HepG2 (cell line): Measurements from ENCODE around the gene ITGA2. TPM values are rescaled to one million over a fixed set of nuclear protein-coding genes. Genes with fewer than 3 reads are reported as not detected.
A peak's percentile ranks its signal among the peaks of the same experiment; 100 is the strongest.

Source experiments
- ATAC-seq: fragments of 200-7000 bp; cut with Tn5 transposase; 3 replicates; pipeline ENCODE4 v1.9.1; 2020; ENCODE audit warnings: mild to moderate bottlenecking, moderate library complexity
- BruUV-seq: library from RNA; stranded (reverse); fragments of 400-500 nt; replicated peaks from 2 replicates; lab custom pipeline; 2021; lab: Mats Ljungman, UMichigan
- CTCF ChIA-PET: fragments of 300-600 bp; formaldehyde crosslinking; extraction: SDS; loops from one replicate; lab custom pipeline; 2021; ENCODE audit warnings: low total read pairs, inconsistent platforms, low intra/inter-chr PET ratio; lab: Yijun Ruan, JAX
- POLR2A ChIA-PET: fragments of 350-600 bp; sonication (Branson Sonifier 250); formaldehyde crosslinking; loops from one replicate; lab custom pipeline; 2020; ENCODE audit warnings: antibody characterized with exemption, inconsistent platforms; lab: Yijun Ruan, JAX
- DNase-seq: peaks from one replicate; pipeline ENCODE4 v3.0.0-alpha.2; 2015; ENCODE audit warnings: low spot score
- FAIRE-seq: peaks from 3 replicates; lab custom pipeline; 2011; peaks lifted over from hg19 to GRCh38; lab: Jason Lieb, UNC
- H2AFZ ChIP-seq: one replicate; pipeline ENCODE4 v1.6.1; 2011; ENCODE audit warnings: low read length, inconsistent platforms
- H3K27ac ChIP-seq: fragments of 300-600 bp; 3 replicates; pipeline ENCODE4 v1.8.0; 2011; ENCODE audit warnings: mixed run types, mild to moderate bottlenecking, mixed read lengths, low read length, inconsistent platforms; ENCODE audit not compliant: insufficient read depth; ENCODE audit errors: extremely low read length
- H3K27me3 ChIP-seq, 2 experiments: fragments of 200-600 bp in 1 of 2; 2 replicates in 1 of 2; 3 replicates in 1 of 2; pipeline versions ENCODE4 v1.6.0 to v1.8.0; 2011; ENCODE audit warnings: low read length in 2 of 2, mild to moderate bottlenecking in 2 of 2, moderate library complexity in 2 of 2, inconsistent platforms in 1 of 2; ENCODE audit not compliant: insufficient read depth in 2 of 2, control insufficient read depth in 1 of 2
- H3K36me3 ChIP-seq, 2 experiments: fragments of 200-600 bp in 1 of 2; replicated peaks in 1 of 2; 2 replicates in 1 of 2; 3 replicates in 1 of 2; pipeline versions ENCODE4 v1.5.1 to v1.8.0; 2011; ENCODE audit warnings: low read length in 2 of 2, inconsistent platforms in 1 of 2; ENCODE audit not compliant: insufficient read depth in 2 of 2, control insufficient read depth in 1 of 2
- H3K4me1 ChIP-seq: 2 replicates; pipeline ENCODE4 v1.5.1; 2012; ENCODE audit warnings: low read length, inconsistent platforms; ENCODE audit not compliant: insufficient read depth
- H3K4me2 ChIP-seq: 2 replicates; pipeline ENCODE4 v1.6.0; 2011; ENCODE audit warnings: low read depth, low read length, inconsistent platforms
- H3K4me3 ChIP-seq, 3 experiments: fragments of 200-600 bp in 1 of 3; sonication (generic), shearing (Covaris generic) in 1 of 3; replicated peaks in 1 of 3; 2 replicates each; pipeline ENCODE4 v1.5.1; 2011 to 2016; ENCODE audit warnings: low read length in 3 of 3, inconsistent platforms in 2 of 3, low read depth in 2 of 3, mild to moderate bottlenecking in 2 of 3, control low read depth in 1 of 3, mixed read lengths in 1 of 3; ENCODE audit not compliant: insufficient read depth in 1 of 3
- H3K79me2 ChIP-seq: one replicate; pipeline ENCODE4 v1.6.1; 2011; ENCODE audit warnings: low read length, inconsistent platforms; ENCODE audit not compliant: insufficient read depth
- H3K9ac ChIP-seq: 2 replicates; pipeline ENCODE4 v1.6.0; 2011; ENCODE audit warnings: mild to moderate bottlenecking, low read depth, low read length, inconsistent platforms; ENCODE audit not compliant: insufficient read depth
- H3K9me3 ChIP-seq: 2 replicates; pipeline ENCODE4 v1.5.1; 2012; ENCODE audit warnings: mild to moderate bottlenecking, low read length
- H4K20me1 ChIP-seq: 2 replicates; pipeline ENCODE4 v1.6.0; 2011; ENCODE audit warnings: inconsistent platforms, mild to moderate bottlenecking, low read length, moderate library complexity; ENCODE audit not compliant: insufficient read depth
- GATAD2A ChIP-seq: IDR thresholded peaks from 2 replicates; pipeline ENCODE4 v1.6.1; 2016
- JUND ChIP-seq: sonication (generic); formaldehyde crosslinking; IDR thresholded peaks from 2 replicates; pipeline ENCODE4 v1.8.0; 2022; ENCODE audit warnings: mild to moderate bottlenecking, missing genetic modification reagents
- KMT2A ChIP-seq: sonication (generic); formaldehyde crosslinking; IDR thresholded peaks from 2 replicates; pipeline ENCODE4 v1.4.0; 2020; ENCODE audit warnings: missing genetic modification reagents
- RELA ChIP-seq: sonication (generic); formaldehyde crosslinking; IDR thresholded peaks from 2 replicates; pipeline ENCODE4 v1.4.0; 2020; ENCODE audit warnings: missing genetic modification reagents
- RFX1 ChIP-seq: fragments of 450-650 bp; IDR thresholded peaks from 2 replicates; pipeline ENCODE4 v1.6.1; 2017
- SIX4 ChIP-seq: sonication (generic); formaldehyde crosslinking; IDR thresholded peaks from 2 replicates; pipeline ENCODE4 v1.4.0; 2020; ENCODE audit warnings: missing genetic modification reagents
- ZBTB21 ChIP-seq: sonication (generic); formaldehyde crosslinking; IDR thresholded peaks from 2 replicates; pipeline ENCODE4 v1.4.0; 2020; ENCODE audit warnings: missing genetic modification reagents
- WGBS: methylation state at CpG from one replicate; pipeline ENCODE4 v1.1.6; 2017; ENCODE audit warnings: low lambda C conversion rate; 5-methylcytosine and 5-hydroxymethylcytosine counted together
- in situ Hi-C: cut with HindIII; loops from 2 replicates; pipeline ENCODE4 v1.10.0; 2017; ENCODE audit warnings: low pct_unique_long_range_greater_than_20kb; ENCODE audit not compliant: extremely low pct_ligation_motif_present
- intact Hi-C: fragments of 100-400 bp; cut with micrococcal nuclease; formaldehyde crosslinking; loops from one replicate; pipeline ENCODE4 v1.10.0; 2022; ENCODE audit not compliant: unreplicated experiment
- polyA plus RNA-seq, 8 experiments: library from polyadenylated mRNA; depleted of rRNA in 3 of 8; stranded (reverse) in 7 of 8; unstranded in 1 of 8; fragments of >200 nt; fragmentation: Illumina TruSeq in 4 of 8; extraction: Trizol in 4 of 8; gene quantifications; 2 replicates each; pipeline versions ENCODE4 v1.2.1 to v1.2.3, GENCODE V29; 2011 to 2016; ENCODE audit warnings: low read depth in 4 of 8, missing spikeins in 1 of 8, mixed read lengths in 1 of 8; ENCODE audit not compliant: insufficient read depth in 1 of 8
- total RNA-seq, 5 experiments: library from RNA; depleted of rRNA; stranded (reverse); fragments of >200 nt; fragmentation: Illumina TruSeq; extraction: Trizol; gene quantifications; 2 replicates each; pipeline ENCODE4 v1.2.3, GENCODE V29; 2016; ENCODE audit warnings: low read depth in 1 of 5
- TF ChIP-seq, protein P1 (sequence below): sonication (generic); formaldehyde crosslinking; IDR thresholded peaks from 2 replicates; pipeline ENCODE4 v1.4.0; 2020; ENCODE audit warnings: missing genetic modification reagents
- TF ChIP-seq, protein P2 (sequence below): sonication (generic); formaldehyde crosslinking; IDR thresholded peaks from 2 replicates; pipeline ENCODE4 v1.9.0; 2021; ENCODE audit warnings: missing genetic modification reagents, mild to moderate bottlenecking, borderline replicate concordance
- TF ChIP-seq, protein P3 (sequence below): sonication (generic); formaldehyde crosslinking; conservative IDR thresholded peaks from 2 replicates; pipeline ENCODE4 v1.8.0; 2022; ENCODE audit warnings: missing genetic modification reagents
- TF ChIP-seq, protein P4 (sequence below): sonication (generic); formaldehyde crosslinking; IDR thresholded peaks from 2 replicates; pipeline ENCODE4 v1.4.0; 2020; ENCODE audit warnings: missing genetic modification reagents
- TF ChIP-seq, protein P5 (sequence below): IDR thresholded peaks from 2 replicates; pipeline ENCODE4 v1.6.1; 2016; ENCODE audit warnings: missing compliant biosample characterization, missing genetic modification reagents, borderline replicate concordance
- TF ChIP-seq, protein P6 (sequence below): sonication (generic); formaldehyde crosslinking; IDR thresholded peaks from 2 replicates; pipeline ENCODE4 v1.8.0; 2022; ENCODE audit warnings: missing genetic modification reagents, low read depth, mild to moderate bottlenecking, borderline replicate concordance

ITGA2 gene
- total and polyA plus RNA-seq, 2 of the 13 experiments (the other 11 are each of a cell fraction or from before 2014, with no cell fraction given): 15.8 to 58.3 TPM

DNA sequence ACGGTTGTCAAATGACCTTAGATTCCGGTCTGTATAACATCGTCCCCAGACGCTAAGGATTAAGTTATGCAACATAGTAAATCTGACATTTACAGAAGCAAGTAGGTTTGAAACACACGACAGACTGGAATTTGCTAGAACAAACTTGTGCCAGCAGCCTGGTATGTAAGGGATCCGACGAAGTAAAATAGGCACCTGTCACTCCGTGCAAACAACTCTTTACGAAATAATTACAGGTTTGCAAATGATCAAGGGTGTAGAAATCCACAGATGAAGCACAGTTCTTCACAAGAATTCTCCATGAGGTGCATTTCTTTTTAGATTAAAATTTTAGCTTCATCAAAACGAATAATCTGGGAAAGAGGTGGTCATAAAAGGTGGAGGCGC lies 119.9 kb downstream of the ITGA2 start (continued):
- TF ChIP-seq JUND (CRISPR knock-in tag): no peak
- TF ChIP-seq SIX4 (CRISPR knock-in tag): no peak

DNA sequence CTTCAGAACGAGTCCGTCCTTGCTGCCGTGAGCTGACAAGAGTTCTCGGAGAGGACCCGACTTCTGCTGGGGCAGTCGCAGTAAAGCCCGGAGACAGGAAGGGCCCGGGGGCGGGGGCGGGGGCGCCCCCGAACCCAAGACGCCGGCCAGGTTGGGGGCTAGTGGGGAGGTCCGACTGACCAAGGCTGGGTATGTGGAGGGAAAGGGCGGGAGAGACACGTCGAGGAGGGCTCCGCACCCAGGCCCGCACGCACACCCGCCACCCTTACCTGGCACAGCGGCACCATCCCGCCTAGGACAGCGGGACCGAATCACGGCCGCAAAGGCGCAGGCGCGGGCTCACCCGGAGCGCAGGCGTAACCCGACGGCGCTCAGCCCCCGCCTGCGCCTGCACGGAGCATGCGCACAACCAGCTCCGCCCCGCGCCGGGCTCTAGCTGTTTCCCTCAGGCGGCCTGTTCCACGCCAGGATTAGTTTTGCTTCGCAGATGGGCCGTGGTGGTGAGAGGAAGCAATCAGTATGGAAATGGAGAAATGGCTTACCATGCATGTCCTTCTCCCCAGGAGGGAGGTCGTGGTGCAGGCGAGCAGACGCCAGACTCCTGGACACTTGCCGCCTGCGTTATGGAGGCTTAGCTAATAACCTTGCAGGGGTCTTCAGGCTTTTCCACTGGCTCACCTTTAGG lies 120.4 kb downstream of the ITGA2 start, which contains the start of gene MOCS2:
TSS of gene MOCS2 (minus strand) at position 315 of the 685 bp plus-strand sequence. CDS start 2,583 bp downstream, outside the sequence.
- H3K4me3 ChIP-seq: peak within 1 kb of the TSS; percentile 83 to 94 (median 90)
- ChIA-PET POLR2A (interaction anchor here (0.6 to 1.8 kb wide), 8 partner anchors 9 to 368 kb away, joined by 3 to 7 read pairs (median 4); no protein-coding TSS in a partner anchor), CTCF (no interaction called here)
- peak within 1 kb of the TSS; percentile 95 for H3K4me2 ChIP-seq
- H4K20me1 ChIP-seq: no peaks in the 10 kb centered on the region
- intact Hi-C loops (no loop called here), in situ Hi-C loops (no loop called here)
- H3K9me3 ChIP-seq: no peaks in the 10 kb centered on the region
- BruUV-seq: no TSS peak
- peaks cover 59% of the 10 kb centered on the region for H3K4me1 ChIP-seq
- peak; percentile 97 for ATAC-seq
- no peaks in the 10 kb centered on the region for H3K36me3 ChIP-seq
- peak within 1 kb of the TSS; percentile 90 for H3K9ac ChIP-seq
- under 1% methylated on average over 19 of the region's 54 CpGs for WGBS
- H3K27ac ChIP-seq: peak within 1 kb of the TSS; percentile 86
- FAIRE-seq: peak; percentile 8
- no peaks in the 10 kb centered on the region; a peak in 1 of 5 replicates for H3K27me3 ChIP-seq
- H2AFZ ChIP-seq: peak within 1 kb of the TSS; percentile 95
- H3K79me2 ChIP-seq: peaks cover 27% of the 10 kb centered on the region
- peak; percentile 81 for DNase-seq
- TF ChIP-seq, protein P1, sequence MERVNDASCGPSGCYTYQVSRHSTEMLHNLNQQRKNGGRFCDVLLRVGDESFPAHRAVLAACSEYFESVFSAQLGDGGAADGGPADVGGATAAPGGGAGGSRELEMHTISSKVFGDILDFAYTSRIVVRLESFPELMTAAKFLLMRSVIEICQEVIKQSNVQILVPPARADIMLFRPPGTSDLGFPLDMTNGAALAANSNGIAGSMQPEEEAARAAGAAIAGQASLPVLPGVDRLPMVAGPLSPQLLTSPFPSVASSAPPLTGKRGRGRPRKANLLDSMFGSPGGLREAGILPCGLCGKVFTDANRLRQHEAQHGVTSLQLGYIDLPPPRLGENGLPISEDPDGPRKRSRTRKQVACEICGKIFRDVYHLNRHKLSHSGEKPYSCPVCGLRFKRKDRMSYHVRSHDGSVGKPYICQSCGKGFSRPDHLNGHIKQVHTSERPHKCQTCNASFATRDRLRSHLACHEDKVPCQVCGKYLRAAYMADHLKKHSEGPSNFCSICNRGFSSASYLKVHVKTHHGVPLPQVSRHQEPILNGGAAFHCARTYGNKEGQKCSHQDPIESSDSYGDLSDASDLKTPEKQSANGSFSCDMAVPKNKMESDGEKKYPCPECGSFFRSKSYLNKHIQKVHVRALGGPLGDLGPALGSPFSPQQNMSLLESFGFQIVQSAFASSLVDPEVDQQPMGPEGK: peak; percentile 52; the same call in 1 of the 2 replicates
- TF ChIP-seq ZBTB21 (CRISPR knock-in tag): no peak
- TF ChIP-seq, protein P2, sequence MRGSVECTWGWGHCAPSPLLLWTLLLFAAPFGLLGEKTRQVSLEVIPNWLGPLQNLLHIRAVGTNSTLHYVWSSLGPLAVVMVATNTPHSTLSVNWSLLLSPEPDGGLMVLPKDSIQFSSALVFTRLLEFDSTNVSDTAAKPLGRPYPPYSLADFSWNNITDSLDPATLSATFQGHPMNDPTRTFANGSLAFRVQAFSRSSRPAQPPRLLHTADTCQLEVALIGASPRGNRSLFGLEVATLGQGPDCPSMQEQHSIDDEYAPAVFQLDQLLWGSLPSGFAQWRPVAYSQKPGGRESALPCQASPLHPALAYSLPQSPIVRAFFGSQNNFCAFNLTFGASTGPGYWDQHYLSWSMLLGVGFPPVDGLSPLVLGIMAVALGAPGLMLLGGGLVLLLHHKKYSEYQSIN (CRISPR knock-in tag): no peak
- TF ChIP-seq RELA (CRISPR knock-in tag): no peak
- TF ChIP-seq, protein P3, sequence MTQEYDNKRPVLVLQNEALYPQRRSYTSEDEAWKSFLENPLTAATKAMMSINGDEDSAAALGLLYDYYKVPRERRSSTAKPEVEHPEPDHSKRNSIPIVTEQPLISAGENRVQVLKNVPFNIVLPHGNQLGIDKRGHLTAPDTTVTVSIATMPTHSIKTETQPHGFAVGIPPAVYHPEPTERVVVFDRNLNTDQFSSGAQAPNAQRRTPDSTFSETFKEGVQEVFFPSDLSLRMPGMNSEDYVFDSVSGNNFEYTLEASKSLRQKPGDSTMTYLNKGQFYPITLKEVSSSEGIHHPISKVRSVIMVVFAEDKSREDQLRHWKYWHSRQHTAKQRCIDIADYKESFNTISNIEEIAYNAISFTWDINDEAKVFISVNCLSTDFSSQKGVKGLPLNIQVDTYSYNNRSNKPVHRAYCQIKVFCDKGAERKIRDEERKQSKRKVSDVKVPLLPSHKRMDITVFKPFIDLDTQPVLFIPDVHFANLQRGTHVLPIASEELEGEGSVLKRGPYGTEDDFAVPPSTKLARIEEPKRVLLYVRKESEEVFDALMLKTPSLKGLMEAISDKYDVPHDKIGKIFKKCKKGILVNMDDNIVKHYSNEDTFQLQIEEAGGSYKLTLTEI: no peak
- TF ChIP-seq, protein P4, sequence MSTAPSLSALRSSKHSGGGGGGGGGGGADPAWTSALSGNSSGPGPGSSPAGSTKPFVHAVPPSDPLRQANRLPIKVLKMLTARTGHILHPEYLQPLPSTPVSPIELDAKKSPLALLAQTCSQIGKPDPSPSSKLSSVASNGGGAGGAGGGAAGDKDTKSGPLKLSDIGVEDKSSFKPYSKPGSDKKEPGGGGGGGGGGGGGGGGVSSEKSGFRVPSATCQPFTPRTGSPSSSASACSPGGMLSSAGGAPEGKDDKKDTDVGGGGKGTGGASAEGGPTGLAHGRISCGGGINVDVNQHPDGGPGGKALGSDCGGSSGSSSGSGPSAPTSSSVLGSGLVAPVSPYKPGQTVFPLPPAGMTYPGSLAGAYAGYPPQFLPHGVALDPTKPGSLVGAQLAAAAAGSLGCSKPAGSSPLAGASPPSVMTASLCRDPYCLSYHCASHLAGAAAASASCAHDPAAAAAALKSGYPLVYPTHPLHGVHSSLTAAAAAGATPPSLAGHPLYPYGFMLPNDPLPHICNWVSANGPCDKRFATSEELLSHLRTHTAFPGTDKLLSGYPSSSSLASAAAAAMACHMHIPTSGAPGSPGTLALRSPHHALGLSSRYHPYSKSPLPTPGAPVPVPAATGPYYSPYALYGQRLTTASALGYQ: peak; percentile 31; the same call in 1 of the 2 replicates
- TF ChIP-seq, protein P5, sequence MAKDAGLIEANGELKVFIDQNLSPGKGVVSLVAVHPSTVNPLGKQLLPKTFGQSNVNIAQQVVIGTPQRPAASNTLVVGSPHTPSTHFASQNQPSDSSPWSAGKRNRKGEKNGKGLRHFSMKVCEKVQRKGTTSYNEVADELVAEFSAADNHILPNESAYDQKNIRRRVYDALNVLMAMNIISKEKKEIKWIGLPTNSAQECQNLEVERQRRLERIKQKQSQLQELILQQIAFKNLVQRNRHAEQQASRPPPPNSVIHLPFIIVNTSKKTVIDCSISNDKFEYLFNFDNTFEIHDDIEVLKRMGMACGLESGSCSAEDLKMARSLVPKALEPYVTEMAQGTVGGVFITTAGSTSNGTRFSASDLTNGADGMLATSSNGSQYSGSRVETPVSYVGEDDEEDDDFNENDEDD (CRISPR knock-in tag): peak; percentile 63; the same call in 1 of the 2 replicates
- TF ChIP-seq GATAD2A (CRISPR knock-in tag): peak; percentile 31; the same call in 1 of the 2 replicates
- TF ChIP-seq KMT2A (CRISPR knock-in tag): peak; percentile 85; the same call in 1 of the 2 replicates
- TF ChIP-seq RFX1: no peak
- TF ChIP-seq, protein P6, sequence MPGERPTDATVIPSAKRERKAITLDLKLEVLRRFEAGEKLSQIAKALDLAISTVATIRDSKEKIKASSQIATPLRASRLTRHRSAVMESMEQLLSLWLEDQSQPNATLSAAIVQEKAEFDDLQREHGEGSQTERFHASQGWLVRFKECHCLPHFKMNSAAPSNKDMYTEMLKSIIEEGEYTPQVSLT (CRISPR knock-in tag): no peak
